ENCODE measurements around the gene ATP8A2.
A peak's percentile ranks its signal among the peaks of the same experiment; 100 is the strongest.
"Not testable (repeated sequence)": the region's sequence is repeated elsewhere in the genome, so short reads cannot be mapped to it uniquely, and the experiment has no call there.

The ATP8A2 gene

GRCh38 chr13:25819856-25820530 lies 448.2 kb downstream of the ATP8A2 start:
- no peak for DNase-seq

- no peak for DNase-seq
Observed at GRCh38 chr13:25821776-25822175, 450.0 kb downstream of the ATP8A2 start.

GRCh38 chr13:25827221-25827620 lies 455.4 kb downstream of the ATP8A2 start:
- not testable (repeated sequence) for DNase-seq

GRCh38 chr13:25827831-25828465 lies 456.2 kb downstream of the ATP8A2 start:
- DNase-seq: no peak

- DNase-seq: no peak
Observed at GRCh38 chr13:25833761-25834160, 462.0 kb downstream of the ATP8A2 start.

GRCh38 chr13:25836574-25837336 lies 465.0 kb downstream of the ATP8A2 start:
- no peak for DNase-seq

- no peak for DNase-seq
Observed at GRCh38 chr13:25839371-25839770, 467.6 kb downstream of the ATP8A2 start.

- DNase-seq: no peak
Observed at GRCh38 chr13:25840261-25840660, 468.5 kb downstream of the ATP8A2 start.

- DNase-seq: no peak
Observed at GRCh38 chr13:25840931-25841330, 469.2 kb downstream of the ATP8A2 start.

- no peak for DNase-seq
Observed at GRCh38 chr13:25843692-25844091, 471.9 kb downstream of the ATP8A2 start.

- no peak for DNase-seq
Observed at GRCh38 chr13:25844559-25845434, 473.0 kb downstream of the ATP8A2 start.

- no peak for DNase-seq
Observed at GRCh38 chr13:25846222-25846984, 474.6 kb downstream of the ATP8A2 start.

- DNase-seq: peak in 3 of 6 experiments; percentile 22 to 48 (median 43)
Observed at GRCh38 chr13:25847145-25847544, 475.4 kb downstream of the ATP8A2 start.

- no peak for DNase-seq
Observed at GRCh38 chr13:25847635-25848626, 476.2 kb downstream of the ATP8A2 start.

- no peak for DNase-seq
Observed at GRCh38 chr13:25848812-25849745, 477.3 kb downstream of the ATP8A2 start.

- no peak for DNase-seq
Observed at GRCh38 chr13:25857830-25858229, 486.1 kb downstream of the ATP8A2 start.

GRCh38 chr13:25859528-25859927 lies 487.8 kb downstream of the ATP8A2 start:
- no peak for DNase-seq

- no peak for DNase-seq
Observed at GRCh38 chr13:25860265-25860664, 488.5 kb downstream of the ATP8A2 start.

- no peak for DNase-seq
Observed at GRCh38 chr13:25860862-25861261, 489.1 kb downstream of the ATP8A2 start.

GRCh38 chr13:25862156-25862555 lies 490.4 kb downstream of the ATP8A2 start:
- DNase-seq: no peak
